HG02981 (cell line): ENCODE data around the gene GLDC.
A peak's percentile ranks its signal among the peaks of the same experiment; 100 is the strongest.
"Not testable (repeated sequence)": the region's sequence is repeated elsewhere in the genome, so short reads cannot be mapped to it uniquely, and the experiment has no call there.

ENCODE experiments used
- ATAC-seq: cut with Tn5 transposase; IDR thresholded peaks from one replicate; pipeline ENCODE4 v1.9.1; 2021; ENCODE audit warnings: mild to moderate bottlenecking, moderate library complexity; ENCODE audit not compliant: unreplicated experiment

GLDC gene

DNA sequence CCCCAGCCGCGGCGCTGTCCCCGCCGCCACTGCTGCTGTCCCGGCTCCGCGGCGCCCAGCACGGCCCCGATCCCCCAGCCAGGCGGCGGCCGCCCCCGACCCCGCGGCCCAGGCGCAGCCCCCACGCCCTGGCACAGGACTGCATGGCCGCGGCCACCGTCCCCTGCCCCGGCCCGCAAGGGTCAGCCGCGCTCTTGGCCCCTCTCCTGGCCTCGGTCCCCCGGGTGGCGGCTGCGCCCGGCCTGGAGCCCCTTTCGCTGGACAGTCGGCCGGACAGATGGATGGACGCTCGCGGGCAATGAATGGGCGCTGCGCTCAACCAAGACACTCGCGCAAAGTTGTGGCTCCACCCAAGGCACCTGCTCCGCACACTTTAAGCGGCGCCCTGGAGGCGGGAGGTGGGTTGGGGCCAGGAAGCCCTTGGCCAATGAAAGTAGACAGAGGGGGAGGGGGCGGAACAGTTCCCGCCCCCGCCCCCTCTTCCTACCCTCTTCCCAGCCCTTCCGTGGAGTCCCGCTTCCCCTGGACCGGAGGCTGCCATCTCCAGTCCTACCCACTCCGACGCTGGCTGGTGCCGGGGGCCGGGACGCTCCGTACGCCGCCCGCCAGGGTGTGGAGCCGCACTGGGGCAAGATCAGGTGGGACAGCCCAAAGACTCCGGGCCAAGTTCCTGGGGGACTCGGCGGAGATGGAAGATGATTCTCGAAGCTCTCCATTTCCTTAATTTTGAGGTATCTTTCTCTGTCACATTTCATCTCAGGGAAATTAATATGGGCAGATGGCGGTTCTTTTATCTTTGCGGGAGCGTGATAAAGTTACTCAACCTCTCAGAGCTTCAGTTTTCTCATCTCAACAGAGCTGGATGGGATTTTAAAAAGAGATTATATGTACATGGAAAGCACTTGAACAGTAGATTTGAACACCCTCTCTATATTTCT, at the start of gene GLDC:
TSS of gene GLDC (minus strand) at position 375 of the 938 bp plus-strand sequence. CDS start at position 145, 230 bp downstream.
- peak; percentile 92 for ATAC-seq

- no peak for ATAC-seq
Measured at GRCh38 chr9:6692881-6693361, 47.4 kb upstream of the GLDC start.

GRCh38 chr9:6692433-6692832, 46.9 kb upstream of the GLDC start:
- no peak for ATAC-seq

GRCh38 chr9:6690675-6691070, 45.1 kb upstream of the GLDC start:
- ATAC-seq, result not testable (repeated sequence)

GRCh38 chr9:6689893-6690674, 44.6 kb upstream of the GLDC start:
- ATAC-seq, result no peak

DNA sequence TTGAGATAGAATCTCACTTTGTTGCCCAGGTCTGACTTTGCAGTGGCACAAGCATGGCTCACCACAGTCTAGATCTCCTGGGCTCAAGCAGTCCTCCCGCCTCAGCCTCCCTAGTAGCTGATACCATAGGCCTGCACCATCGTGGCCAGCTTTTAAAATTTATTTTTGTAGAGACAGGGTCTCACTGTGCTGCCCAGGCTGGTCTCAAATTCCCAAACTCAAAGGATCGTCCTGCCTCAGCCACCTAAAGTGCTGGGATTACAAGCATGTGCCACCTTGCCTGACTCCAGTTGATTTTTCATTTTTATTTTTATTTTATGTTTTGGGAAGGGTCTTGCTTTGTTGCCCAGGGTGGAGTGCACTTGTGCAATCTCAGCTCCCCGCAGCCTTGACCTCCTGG, 41.7 kb upstream of the GLDC start:
- no peak for ATAC-seq

DNA sequence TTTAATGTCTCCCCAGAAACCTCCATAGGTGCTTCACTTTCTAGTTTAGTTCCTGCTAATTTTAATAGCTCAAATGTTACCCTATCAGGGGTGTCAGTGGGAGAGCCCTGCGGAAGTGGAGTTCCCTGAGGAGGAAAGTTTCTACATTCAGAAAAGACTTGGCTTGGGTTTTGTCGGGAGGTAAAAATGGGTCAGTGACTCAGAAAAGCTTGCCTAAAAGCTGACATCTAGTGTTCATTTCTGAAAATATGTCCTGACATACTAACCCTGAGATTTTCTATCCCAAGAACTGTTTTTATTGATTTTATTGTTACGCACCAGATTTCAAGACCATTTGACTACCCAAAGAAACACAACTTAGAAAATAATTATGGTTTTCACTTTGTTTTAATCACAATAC, 40.9 kb upstream of the GLDC start:
- no peak for ATAC-seq

DNA sequence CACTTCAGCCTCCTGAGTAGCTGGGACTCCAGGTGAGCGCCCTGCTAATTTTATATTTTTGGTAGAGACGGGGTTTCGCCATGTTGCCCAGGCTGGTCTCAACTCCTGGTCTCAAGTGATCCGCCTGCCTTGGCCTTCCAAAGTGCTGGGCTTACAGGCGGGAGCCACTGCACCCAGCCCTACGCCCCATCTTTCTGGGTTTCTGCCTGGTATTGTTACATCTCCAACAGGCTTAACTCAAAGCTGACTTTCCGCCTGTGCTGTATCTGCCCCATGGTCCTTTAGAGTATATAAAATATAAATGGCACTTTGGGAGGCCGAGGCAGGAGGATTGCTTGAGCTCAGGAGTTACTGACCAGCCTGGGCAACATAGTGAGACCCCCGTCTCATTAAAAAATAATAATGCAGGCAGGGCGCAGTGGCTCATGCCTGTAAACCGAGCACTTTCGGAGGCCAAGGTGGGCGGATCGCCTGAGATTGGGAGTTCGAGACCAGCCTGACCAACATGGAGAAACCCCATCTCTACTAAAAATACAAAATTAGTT, 36.5 kb upstream of the GLDC start:
- no peak for ATAC-seq

DNA sequence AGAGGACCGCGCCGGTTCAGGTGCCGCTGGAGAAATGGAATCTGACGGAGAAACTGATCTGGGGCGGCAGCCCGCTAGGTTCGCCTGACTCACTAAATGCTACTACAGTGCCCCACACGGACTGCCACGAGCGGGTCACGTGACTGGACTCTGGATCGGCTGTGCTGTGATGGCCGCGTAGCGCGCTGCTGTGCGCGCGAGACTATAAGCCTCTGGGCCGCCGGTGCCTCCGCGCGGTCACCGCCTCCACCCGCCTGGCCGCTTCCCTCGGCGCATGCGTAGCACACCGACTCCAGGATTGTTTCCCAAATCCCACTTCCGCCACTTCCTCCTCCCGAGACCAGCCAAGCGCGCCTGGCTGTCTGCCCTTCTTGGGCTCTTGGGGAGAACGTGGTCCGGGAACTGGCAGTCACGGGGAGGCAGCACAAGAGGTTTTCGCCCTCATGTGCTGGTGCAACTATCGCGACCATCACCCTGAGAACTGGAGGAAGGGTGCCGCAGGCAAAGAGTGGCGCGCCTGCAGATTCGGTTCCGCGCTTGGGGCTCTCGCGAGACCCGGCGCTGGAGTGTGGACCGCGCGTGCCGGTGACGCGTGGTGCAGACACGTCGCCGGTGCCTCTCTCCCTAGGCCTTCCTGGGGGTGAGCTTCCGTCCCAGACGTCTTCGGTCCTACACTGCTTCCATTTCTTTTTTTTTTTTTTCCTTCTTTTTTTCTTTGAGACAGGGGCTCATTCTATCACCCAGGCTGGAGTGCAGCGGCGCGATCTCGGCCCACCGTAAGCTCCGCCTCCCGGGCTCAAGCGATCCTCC, 35.8 kb upstream of the GLDC start:
- peak; percentile 68 for ATAC-seq

GRCh38 chr9:6680797-6681146, 35.2 kb upstream of the GLDC start:
- peak; percentile 30 for ATAC-seq

GRCh38 chr9:6677803-6678202, 32.3 kb upstream of the GLDC start:
- ATAC-seq, result no peak

- no peak for ATAC-seq
Measured at GRCh38 chr9:6676254-6676921, 30.9 kb upstream of the GLDC start.

GRCh38 chr9:6675268-6675667, 29.7 kb upstream of the GLDC start:
- ATAC-seq, result no peak

GRCh38 chr9:6673326-6674025, 27.9 kb upstream of the GLDC start:
- ATAC-seq, result no peak

DNA sequence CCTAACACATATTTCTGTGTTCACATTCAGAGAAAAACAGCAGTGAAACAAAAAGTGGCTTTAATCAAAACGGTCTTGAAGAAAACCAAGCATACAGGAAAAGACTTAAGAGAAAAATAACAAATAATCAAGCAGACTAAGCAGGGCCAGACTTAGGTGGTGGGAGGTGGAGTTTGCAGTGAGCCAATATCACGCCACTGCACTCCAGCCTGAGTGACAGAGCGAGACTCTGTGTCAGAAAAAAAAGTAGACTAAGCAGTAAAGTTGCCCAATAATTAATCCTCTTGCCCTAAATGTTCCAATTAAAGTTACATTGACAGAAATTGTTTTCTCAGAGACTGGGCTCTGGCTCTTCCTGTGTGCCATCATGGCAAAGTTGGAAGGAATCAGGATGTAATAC, 26.6 kb upstream of the GLDC start:
- no peak for ATAC-seq

DNA sequence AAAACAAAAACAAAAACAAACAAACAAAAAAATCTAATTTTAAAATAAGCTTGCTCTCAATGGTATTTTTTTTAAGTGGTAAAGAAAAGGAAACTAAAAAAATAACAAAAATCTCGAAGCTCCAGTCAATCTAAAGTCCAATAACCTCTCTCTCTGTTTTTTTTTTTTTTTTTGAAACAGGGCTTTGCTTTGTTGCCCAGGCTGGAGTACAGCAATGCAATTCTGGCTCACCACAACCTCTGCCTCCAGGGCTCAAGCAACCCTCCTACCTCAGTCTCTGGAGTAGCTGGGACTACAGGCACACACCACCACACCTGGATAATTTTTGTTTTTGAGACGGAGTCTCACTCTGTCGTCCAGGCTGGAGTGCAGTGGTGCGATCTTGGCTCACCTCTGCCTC, 25.9 kb upstream of the GLDC start:
- no peak for ATAC-seq

- no peak for ATAC-seq
Measured at GRCh38 chr9:6669881-6670280, 24.4 kb upstream of the GLDC start.

DNA sequence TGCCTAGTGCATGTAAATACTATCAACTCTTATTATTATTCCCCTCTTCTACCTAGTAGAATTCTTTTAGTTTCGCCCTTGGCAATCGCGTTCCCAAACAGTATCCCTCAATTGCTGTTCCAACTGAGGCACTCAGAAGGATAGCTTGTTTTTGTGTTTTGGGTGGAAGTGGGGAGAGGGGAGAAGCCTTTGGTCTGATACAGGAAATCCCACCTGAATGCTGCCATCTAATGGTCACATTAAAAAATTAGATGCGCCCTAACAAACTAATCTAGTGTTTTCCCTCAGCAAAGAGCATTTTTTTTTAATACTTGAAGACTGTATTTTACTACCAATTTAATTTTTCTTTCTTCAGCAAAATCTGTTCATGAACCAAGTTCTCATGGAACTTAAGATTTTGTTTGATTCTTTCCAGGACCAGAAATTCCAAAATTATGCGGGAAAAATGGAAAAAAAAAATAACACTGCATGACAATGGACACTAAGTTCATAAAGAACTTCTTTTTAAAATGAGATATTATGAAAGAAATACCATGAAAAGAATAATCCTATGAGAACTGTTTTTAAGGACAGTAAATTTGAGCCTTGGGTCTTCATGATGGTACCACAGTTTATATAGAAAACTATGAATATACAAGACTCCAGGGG, 22.2 kb upstream of the GLDC start:
- ATAC-seq, result no peak

DNA sequence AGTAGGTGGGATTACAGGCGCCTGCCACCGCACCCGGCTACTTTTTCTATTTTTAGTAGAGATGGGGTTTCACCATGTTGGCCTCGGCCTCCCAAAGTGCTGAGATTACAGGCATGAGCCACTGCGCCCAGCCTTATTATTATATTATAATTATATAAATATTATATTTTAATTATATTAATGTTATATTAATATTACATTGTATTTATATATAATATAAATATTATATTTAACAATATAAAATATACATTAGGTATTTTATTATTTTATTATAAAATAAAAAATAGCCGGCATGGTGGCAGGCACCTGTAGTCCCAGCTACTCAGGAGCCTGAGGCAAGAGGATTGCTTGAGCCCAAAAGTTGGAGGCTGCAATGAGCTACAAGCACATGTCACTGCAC, 21.6 kb upstream of the GLDC start:
- ATAC-seq, result no peak
